A172 (cell line): ENCODE data around the gene BSDC1. TPM values are rescaled to one million over a fixed set of nuclear protein-coding genes. Genes with fewer than 3 reads are reported as not detected.
A peak's percentile ranks its signal among the peaks of the same experiment; 100 is the strongest.
"Not testable (repeated sequence)": the region's sequence is repeated elsewhere in the genome, so short reads cannot be mapped to it uniquely, and the experiment has no call there.

Experiments
- DNase-seq: peaks from one replicate; pipeline ENCODE4 v3.0.0-alpha.2; 2015; ENCODE audit warnings: low spot score
- total RNA-seq: library from RNA; depleted of rRNA; stranded (reverse); fragments of >200 nt; shearing (Covaris generic); gene quantifications from 2 replicates; pipeline ENCODE4 v1.2.3, GENCODE V29; 2014; rRNA removed

The BSDC1 gene
- total RNA-seq: 40.6 and 53.1 TPM in 2 replicates

- DNase-seq: peak; percentile 92
These were observed at the start of gene BSDC1 for GRCh38 chr1:32394141-32394889. BSDC1 (minus strand) TSS chr1:32394441; CDS start chr1:32394414, 27 bp downstream.

GRCh38 chr1:32441467-32441866, 47.2 kb upstream of the BSDC1 start:
- DNase-seq: not testable (repeated sequence)

GRCh38 chr1:32438777-32439176, 44.5 kb upstream of the BSDC1 start:
- DNase-seq: not testable (repeated sequence)

GRCh38 chr1:32438136-32438535, 43.9 kb upstream of the BSDC1 start:
- DNase-seq: no peak

- no peak for DNase-seq
These were observed 37.6 kb upstream of the BSDC1 start for GRCh38 chr1:32431736-32432400.

- no peak for DNase-seq
These were observed 33.2 kb upstream of the BSDC1 start for GRCh38 chr1:32427264-32427963.

GRCh38 chr1:32426489-32427255, 32.4 kb upstream of the BSDC1 start:
- DNase-seq: no peak

- DNase-seq: no peak
These were observed 27.5 kb upstream of the BSDC1 start for GRCh38 chr1:32421775-32422174.

GRCh38 chr1:32414186-32414886, 20.1 kb upstream of the BSDC1 start:
- no peak for DNase-seq

GRCh38 chr1:32413507-32414185, 19.4 kb upstream of the BSDC1 start:
- DNase-seq: peak; percentile 63

- DNase-seq: no peak
These were observed 17.0 kb upstream of the BSDC1 start for GRCh38 chr1:32411261-32411660.

GRCh38 chr1:32406629-32407111, 12.4 kb upstream of the BSDC1 start:
- DNase-seq: peak; percentile 60

GRCh38 chr1:32405672-32406467, 11.6 kb upstream of the BSDC1 start:
- no peak for DNase-seq

GRCh38 chr1:32404946-32405345, 10.7 kb upstream of the BSDC1 start:
- DNase-seq: peak; percentile 27

- DNase-seq: peak; percentile 64
These were observed 6.8 kb upstream of the BSDC1 start for GRCh38 chr1:32400876-32401631.

GRCh38 chr1:32399843-32400242, 5.6 kb upstream of the BSDC1 start:
- no peak for DNase-seq

- no peak for DNase-seq
These were observed 4.2 kb upstream of the BSDC1 start for GRCh38 chr1:32398401-32398800.

GRCh38 chr1:32396524-32396923, 2.3 kb upstream of the BSDC1 start:
- DNase-seq: not testable (repeated sequence)
